OCI-M2 (cell line): ENCODE data around the gene CACNA1C.

Experiments used
- DNase-seq: peaks from one replicate; lab custom pipeline; 2025; ENCODE audit not compliant: unreplicated experiment; lab: John Stamatoyannopoulos, UW

Gene CACNA1C

DNA sequence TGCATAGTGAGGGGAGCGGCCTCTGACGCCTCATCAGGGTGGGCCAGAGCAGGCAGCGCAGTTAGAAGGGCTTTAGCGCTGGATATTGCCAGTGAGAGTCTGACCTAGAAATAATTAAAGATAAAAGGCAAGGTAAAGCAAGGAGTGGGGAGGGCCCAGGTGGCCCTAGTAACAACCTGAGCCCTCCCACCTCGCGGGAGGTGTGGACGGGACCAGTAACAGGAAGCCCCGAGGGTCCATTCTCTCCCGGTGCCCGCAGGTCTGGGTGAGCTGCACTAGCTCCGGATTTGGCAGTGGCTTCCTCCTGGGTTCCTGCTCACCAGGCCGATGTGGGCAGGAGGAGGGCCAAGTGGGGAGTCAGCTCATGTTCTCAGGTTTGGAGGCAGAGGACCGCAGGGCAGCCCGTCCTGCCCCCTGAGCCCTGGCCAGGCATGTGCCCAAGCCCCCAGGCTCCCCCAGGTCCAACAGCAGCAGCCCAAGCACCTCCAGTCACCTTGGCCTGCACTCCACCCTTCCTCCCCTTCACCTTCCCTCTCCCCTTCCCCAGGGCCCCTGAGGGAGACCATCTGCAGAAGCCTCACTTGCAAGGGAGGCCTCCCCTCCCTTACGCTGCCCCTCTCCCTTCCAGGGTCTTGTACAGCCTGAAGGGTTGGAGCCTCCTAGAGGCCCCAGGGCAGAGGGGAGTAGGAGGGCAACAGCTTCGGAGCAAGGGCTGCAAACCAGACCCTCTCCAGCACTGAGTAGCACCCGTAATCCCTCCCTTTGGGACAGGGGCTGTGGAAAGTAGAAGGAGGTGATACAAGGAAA, 597.7 kb downstream of the CACNA1C start:
- no peak for DNase-seq

GRCh38 chr12:2651068-2651965, 598.5 kb downstream of the CACNA1C start:
- no peak for DNase-seq

- DNase-seq, result no peak
Observed at GRCh38 chr12:2652011-2652400, 599.2 kb downstream of the CACNA1C start.

GRCh38 chr12:2652401-2653081, 599.8 kb downstream of the CACNA1C start:
- DNase-seq, result no peak

- DNase-seq, result no peak
Observed at GRCh38 chr12:2653461-2653965, 600.7 kb downstream of the CACNA1C start.

DNA sequence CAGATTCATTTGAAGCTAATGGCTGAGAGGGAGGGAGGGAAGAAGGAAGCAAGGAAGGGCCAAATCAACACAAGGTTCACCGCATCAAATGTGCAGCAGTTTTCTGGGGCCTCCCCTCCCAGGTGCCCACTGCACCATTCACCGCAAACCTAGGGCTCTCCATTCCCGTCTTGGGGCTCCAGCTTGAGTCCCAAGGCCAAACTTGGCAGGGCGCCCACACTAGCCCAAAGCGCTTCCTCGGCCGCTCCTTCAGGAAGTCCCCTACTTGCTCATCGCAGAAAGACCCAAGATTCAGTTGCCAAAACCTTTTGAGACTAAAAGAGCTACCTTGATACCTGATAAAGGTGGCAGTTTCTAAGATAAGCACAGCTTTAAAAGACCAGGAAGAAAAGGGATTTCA, 601.5 kb downstream of the CACNA1C start:
- no peak for DNase-seq

DNA sequence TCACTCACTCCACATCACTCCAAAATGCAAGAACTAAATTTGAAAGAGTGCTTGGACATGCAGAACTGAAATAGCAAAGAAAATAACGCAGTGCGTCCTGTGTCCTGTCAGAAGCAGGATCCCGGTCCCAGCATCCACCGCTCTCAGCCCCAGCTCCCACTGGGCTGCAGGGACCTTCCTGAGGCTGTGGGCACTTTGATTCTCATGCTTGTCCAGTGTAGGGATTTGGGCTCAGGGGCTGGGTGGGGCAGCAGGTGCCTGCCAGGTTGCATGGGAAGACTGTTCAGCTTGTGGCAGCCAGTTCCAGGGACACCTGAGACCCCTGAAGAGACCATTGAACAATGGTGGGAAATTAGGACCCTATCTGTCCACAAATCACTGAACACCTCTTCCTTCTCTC, 602.0 kb downstream of the CACNA1C start:
- DNase-seq, result no peak

DNA sequence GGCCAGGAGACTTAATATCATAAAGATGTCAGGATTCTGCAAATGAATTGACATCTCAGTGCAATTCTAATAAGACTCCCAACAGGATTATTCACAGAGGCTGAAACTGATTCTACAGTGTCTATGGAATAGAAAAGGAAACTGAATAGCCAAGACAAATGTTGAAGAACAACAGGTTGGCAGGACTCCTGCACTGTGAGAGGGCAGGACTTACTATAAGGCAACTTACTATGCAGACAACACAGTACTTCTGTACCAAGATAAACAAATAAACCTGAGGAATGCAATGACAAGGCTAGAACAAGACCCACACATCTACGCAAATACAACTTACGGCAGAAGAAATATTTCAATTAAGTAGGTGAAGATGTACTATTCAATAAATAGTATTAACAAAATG, 609.7 kb downstream of the CACNA1C start:
- DNase-seq, result no peak

GRCh38 chr12:2664721-2665577, 612.2 kb downstream of the CACNA1C start:
- no peak for DNase-seq

DNA sequence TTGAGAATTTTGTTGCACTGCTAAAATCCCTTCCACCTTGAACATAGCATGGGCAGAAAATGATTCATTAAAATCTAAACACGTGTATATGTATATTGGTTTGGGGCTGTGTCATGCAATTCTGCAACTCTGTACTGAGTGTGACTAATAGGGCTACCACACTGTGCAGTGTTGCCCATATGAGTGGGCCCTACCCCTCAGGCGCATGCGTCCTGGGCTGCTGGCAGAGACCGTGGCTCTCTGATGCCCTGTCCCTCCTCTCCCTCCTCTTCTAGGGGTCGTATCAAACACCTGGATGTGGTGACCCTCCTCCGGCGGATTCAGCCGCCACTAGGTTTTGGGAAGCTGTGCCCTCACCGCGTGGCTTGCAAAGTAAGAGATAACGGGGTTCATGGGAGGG, 613.6 kb downstream of the CACNA1C start:
- no peak for DNase-seq

DNA sequence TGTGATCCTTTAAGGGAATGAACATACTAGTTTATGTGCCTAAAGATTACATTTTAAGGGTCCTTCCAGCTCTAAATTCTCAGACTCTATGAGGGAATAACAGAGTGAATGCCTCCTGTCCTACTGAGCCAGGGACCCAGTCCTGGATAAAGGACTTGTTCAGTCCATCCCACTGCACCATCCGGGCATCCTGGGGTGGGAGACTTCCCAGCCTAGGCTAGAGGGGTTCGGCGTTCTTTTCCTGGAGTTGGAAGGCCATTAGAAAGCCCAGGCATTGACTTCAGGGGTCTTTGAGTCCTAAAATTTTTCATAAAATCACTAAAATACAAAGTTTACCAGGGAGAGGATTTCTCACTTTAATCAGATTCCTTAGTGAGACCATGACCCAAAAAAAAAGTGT, 614.1 kb downstream of the CACNA1C start:
- DNase-seq, result no peak

GRCh38 chr12:2667716-2668440, 615.1 kb downstream of the CACNA1C start:
- DNase-seq, result no peak

DNA sequence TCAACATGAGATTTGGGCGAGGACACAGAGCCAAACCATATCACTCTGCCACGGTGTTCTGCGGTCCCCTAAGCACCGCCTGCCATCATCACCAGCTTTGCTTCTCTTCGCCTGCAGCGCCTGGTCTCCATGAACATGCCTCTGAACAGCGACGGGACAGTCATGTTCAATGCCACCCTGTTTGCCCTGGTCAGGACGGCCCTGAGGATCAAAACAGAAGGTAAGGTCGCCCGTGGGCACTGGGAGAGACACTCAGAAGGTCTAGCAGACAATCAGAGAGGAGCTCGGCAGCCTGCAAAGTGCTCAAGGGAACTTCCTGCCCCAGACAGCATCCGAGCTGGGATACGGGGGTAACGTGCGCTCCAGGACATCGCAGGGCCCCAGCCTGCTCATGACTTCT, 616.0 kb downstream of the CACNA1C start:
- DNase-seq, result no peak

DNA sequence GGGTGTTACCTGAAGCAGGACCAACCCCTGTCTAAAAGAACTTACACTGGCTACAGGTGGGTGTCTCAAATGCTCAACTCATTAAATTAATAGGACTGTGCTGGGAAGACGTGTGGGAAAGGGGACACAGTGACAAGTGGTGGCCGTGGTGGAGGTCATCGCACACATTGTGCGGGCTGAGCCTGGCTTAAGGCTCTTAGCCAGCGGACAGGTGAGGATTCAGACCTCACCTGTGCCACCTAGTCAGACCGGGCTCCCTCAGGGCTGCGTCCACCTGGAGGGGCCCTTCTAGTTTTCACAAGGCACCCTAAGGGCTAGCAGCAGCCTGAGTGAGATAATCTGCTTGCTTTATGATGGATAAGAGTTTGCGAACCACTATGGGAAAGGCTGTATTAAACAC, 616.8 kb downstream of the CACNA1C start:
- no peak for DNase-seq

DNA sequence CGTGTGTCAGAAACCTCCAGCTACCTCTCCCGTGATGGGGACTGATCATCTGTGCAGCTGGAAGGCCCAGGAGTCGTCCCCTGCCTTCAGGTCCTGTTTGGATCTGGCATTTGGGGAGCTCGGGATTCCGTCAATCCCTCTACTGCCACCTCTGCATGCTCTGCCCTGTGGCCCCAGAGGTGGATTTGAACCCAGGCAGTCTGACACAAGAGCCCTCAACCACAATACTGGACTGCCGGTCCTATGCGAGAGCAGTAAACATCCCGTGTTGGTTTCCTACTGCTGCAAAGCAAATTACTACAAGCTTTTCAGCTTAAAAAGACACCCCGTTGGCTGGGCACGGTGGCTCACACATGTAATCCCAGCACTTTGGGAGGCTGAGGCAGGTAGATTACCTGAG, 620.1 kb downstream of the CACNA1C start:
- DNase-seq, result no peak

DNA sequence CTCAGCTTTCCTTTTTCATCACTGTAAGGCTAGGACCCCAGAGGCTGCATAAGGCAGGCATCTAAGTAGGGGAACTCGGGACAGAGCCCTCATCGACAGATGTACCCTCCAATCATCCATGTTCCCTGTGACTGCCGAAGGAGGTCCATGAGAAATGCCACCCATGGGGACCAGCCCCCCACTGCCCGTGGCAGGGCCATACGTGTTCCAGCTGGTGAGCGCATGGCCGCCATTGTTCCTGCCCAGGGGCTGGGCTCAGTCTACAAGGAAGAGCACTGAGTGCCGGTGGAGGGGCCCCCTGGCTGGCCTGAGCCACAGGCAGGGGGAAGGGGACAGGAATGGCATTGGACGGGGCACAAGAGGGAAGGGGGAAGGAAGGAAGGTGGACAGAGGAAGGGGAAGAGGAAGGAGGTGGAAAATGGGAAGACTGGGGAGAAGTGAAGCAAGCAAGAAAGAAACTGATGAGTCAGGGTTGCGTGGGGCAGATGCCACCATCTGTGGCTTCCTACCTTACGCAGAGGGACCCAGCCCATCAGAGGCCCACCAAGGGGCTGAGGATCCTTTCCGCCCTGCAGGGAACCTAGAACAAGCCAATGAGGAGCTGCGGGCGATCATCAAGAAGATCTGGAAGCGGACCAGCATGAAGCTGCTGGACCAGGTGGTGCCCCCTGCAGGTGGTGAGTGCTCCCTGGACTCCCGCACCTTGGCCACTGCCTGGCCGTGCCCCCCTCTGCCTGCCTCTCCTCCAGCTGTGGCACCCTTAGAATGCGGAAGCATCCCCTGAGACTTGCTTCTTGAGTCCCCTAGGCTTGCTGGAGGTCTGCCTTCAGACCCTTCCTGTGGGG, 621.4 kb downstream of the CACNA1C start:
- DNase-seq, result no peak

- no peak for DNase-seq
Observed at GRCh38 chr12:2675776-2676175, 623.0 kb downstream of the CACNA1C start.

DNA sequence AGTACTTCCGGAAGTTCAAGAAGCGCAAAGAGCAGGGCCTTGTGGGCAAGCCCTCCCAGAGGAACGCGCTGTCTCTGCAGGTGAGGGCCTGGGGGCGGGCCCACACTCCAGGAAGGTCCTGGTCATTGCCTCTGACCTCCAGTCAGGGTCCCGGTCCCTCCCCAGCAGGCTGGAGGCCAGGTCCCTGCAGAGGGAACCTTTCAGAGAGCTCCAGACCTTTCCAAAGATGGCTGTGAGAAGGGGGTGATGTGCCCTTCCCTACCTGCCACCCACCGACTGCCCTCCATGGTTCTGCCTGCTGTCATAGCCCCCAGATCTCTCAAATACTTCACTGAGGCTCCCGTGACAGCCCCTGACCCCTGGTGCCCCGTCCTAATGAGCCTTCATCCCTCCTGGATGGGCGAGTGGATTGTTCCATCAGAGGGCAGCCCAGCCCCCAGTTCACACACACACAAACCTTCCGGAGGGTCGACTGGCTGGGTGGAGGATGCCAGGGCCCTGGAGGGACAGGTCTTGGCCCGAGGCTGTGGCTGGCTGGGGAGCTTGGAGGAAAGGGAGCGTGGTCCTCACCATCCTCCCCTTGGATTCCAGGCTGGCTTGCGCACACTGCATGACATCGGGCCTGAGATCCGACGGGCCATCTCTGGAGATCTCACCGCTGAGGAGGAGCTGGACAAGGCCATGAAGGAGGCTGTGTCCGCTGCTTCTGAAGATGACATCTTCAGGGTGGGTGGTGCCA, 624.5 kb downstream of the CACNA1C start:
- no peak for DNase-seq
